Gastroesophageal sphincter (tissue), 3 donors: ENCODE results near the gene MYRIP.

ENCODE experiments used
- EP300 ChIP-seq: sonication (generic); formaldehyde crosslinking; IDR thresholded peaks from one replicate; pipeline ENCODE4 v1.6.1; 2017; ENCODE audit warnings: antibody characterized with exemption, mild to moderate bottlenecking
- POLR2A ChIP-seq, 2 donors: fragments of 450-650 bp; IDR thresholded peaks; one replicate each; pipeline ENCODE4 v1.6.1; 2017; ENCODE audit warnings: antibody characterized with exemption in 2 of 2, mild to moderate bottlenecking in 2 of 2, moderate library complexity in 1 of 2
- POLR2AphosphoS5 ChIP-seq: sonication (generic); formaldehyde crosslinking; IDR thresholded peaks from one replicate; pipeline ENCODE4 v1.6.1; 2017; ENCODE audit warnings: antibody characterized with exemption
- TF ChIP-seq, protein P1 (sequence below), 4 experiments: fragments of 200-600 bp in 2 of 4; fragments of 450-650 bp in 2 of 4; sonication (generic) in 1 of 4; IDR thresholded peaks; one replicate each; pipeline ENCODE4 v1.5.1; 2017 to 2019; ENCODE audit warnings: antibody characterized with exemption in 4 of 4, mild to moderate bottlenecking in 2 of 4, moderate library complexity in 2 of 4

DNA sequence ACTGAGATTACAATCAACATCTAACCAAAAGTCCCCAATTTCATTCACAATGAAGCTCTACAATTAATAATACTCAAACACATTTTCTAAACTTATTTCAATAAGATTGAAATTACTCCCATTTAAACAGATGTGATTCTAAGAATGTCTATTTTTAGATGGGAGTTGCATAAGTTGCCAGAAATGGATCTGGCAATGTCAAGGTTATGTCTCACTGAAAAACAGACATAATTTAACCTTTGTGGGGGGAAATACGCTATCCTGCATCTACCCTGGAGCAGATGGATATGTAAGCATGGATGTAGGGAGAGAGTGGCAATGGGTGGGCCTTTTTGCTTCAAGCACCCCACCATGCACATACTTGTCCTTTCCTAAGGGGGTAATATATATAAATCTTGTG, 493.4 kb downstream of the MYRIP start:
- TF ChIP-seq, protein P1, sequence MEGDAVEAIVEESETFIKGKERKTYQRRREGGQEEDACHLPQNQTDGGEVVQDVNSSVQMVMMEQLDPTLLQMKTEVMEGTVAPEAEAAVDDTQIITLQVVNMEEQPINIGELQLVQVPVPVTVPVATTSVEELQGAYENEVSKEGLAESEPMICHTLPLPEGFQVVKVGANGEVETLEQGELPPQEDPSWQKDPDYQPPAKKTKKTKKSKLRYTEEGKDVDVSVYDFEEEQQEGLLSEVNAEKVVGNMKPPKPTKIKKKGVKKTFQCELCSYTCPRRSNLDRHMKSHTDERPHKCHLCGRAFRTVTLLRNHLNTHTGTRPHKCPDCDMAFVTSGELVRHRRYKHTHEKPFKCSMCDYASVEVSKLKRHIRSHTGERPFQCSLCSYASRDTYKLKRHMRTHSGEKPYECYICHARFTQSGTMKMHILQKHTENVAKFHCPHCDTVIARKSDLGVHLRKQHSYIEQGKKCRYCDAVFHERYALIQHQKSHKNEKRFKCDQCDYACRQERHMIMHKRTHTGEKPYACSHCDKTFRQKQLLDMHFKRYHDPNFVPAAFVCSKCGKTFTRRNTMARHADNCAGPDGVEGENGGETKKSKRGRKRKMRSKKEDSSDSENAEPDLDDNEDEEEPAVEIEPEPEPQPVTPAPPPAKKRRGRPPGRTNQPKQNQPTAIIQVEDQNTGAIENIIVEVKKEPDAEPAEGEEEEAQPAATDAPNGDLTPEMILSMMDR (IDR thresholded peaks at IDR 0.05), result no peak
- TF ChIP-seq EP300 (no peak), POLR2AphosphoS5 (no peak), POLR2A (IDR thresholded peaks at IDR 0.05) (no peak)
